ENCODE measurements around the gene VPS45.

DNA sequence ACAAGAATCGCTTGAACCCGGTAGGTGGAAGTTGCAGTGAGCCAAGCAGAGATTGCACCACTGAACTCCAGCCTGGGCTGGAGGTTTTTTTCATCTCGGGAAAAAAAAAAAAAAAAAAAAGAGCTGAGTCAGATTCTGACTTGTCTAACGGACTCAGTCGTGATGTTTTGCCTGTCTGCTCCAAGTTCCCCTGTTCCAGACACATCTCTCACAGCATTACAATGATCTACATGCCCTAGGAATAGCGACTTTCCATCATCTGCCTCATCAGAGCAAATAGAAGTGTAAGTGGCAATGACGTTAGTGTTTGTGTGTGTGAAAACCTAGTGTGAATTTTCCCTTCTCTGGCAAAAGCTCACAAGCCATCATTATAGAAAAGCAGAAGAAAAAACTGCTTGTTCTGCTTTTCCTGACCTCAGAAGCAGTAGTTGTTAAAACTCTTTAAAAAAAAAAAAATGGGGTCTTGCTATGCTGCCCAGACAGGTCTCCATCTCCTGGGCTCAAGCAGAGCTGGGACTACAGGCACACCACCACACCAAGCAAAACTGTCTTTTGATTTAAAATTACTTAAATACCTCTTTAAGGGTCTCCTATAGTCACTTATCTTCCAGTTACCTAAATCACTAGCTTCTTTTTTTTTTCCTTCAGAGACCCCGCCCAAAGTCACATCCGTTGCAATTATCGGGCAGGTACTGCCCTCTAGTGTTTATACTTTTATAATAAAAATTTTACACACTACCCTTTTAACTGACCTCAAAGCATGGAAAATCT lies 119.4 kb downstream of the VPS45 start:
- peak; percentile 44 for TF ChIP-seq CTCF (IDR thresholded peaks at IDR 0.05; ENCODE audit: borderline replicate concordance, extremely low read depth, low read length, poor library complexity, severe bottlenecking)
- no peak for TF ChIP-seq EZH2 (IDR thresholded peaks at IDR 0.05; ENCODE audit: borderline replicate concordance, low read depth, low read length, severe bottlenecking)
